GM12874 (cell line): ENCODE results near the gene PTAFR.

Source experiments
- TF ChIP-seq, protein P1 (sequence below): IDR thresholded peaks from 2 replicates; pipeline ENCODE4 v1.5.1; 2011; ENCODE audit warnings: low read depth, mild to moderate bottlenecking, control low read depth, low read length, moderate library complexity; ENCODE audit not compliant: insufficient read depth

Gene PTAFR

DNA sequence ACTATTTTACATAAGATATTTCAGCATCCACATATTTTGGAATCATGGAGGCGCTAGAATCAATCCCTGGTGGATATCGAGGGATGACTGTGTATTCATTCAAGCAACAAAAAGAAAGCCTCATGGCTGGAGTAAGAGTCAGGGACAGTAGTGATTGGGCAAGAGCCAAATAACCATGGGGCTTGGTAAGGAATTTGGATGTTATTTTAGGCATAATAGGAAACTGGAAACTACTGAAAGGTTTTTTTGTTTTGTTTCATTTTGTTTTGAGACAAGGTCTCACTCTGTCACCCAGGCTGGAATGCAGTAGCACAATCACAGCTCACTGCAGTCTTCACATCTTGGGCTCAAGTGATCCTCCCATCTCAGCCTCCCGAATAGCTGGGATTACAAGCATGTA is 54.3 kb downstream of the PTAFR start:
- TF ChIP-seq, protein P1, sequence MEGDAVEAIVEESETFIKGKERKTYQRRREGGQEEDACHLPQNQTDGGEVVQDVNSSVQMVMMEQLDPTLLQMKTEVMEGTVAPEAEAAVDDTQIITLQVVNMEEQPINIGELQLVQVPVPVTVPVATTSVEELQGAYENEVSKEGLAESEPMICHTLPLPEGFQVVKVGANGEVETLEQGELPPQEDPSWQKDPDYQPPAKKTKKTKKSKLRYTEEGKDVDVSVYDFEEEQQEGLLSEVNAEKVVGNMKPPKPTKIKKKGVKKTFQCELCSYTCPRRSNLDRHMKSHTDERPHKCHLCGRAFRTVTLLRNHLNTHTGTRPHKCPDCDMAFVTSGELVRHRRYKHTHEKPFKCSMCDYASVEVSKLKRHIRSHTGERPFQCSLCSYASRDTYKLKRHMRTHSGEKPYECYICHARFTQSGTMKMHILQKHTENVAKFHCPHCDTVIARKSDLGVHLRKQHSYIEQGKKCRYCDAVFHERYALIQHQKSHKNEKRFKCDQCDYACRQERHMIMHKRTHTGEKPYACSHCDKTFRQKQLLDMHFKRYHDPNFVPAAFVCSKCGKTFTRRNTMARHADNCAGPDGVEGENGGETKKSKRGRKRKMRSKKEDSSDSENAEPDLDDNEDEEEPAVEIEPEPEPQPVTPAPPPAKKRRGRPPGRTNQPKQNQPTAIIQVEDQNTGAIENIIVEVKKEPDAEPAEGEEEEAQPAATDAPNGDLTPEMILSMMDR: no peak

DNA sequence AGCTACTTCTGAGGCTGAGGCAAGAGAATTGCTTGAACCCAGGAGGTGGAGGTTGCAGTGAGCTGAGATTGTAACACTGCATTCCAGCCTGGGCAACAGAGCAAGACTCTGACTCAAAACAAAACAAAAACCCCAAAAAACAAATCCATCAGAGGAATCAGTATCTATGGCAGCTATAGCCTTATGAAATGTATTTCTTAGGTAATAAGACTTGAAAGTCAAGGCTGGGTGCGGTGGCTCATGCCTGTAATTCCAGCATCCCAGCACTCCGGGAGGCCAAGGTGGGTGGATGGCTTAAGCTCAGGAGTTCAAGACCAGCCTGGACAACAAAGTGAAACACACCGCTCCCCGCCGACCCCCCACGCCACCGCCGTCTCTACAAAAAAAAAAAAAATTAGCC is 56.9 kb downstream of the PTAFR start:
- TF ChIP-seq, protein P1: no peak

GRCh38 chr1:28118640-28119307 is 57.7 kb downstream of the PTAFR start:
- TF ChIP-seq, protein P1: no peak

- TF ChIP-seq, protein P1: no peak
Measured at GRCh38 chr1:28115267-28115666, 61.2 kb downstream of the PTAFR start.

- TF ChIP-seq, protein P1: no peak
Measured at GRCh38 chr1:28114844-28115243, 61.6 kb downstream of the PTAFR start.

DNA sequence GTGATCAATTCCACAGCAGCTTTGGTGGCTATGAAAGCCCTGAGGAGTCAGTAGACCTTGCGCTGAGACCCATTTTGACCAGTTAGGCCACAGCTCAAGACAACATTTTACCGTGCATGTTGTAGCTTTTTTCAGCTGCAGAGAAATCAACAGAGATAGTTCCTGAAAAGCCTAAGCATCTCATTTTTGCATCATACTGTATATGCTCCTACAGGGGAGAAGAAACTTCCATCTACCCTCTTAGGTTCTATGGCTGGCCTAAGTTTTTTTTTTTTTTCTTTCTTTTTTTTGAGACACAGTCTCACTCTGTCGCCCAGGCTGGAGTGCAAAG is 63.3 kb downstream of the PTAFR start:
- TF ChIP-seq, protein P1: peak; percentile 50; the same call in 1 of the 2 replicates

DNA sequence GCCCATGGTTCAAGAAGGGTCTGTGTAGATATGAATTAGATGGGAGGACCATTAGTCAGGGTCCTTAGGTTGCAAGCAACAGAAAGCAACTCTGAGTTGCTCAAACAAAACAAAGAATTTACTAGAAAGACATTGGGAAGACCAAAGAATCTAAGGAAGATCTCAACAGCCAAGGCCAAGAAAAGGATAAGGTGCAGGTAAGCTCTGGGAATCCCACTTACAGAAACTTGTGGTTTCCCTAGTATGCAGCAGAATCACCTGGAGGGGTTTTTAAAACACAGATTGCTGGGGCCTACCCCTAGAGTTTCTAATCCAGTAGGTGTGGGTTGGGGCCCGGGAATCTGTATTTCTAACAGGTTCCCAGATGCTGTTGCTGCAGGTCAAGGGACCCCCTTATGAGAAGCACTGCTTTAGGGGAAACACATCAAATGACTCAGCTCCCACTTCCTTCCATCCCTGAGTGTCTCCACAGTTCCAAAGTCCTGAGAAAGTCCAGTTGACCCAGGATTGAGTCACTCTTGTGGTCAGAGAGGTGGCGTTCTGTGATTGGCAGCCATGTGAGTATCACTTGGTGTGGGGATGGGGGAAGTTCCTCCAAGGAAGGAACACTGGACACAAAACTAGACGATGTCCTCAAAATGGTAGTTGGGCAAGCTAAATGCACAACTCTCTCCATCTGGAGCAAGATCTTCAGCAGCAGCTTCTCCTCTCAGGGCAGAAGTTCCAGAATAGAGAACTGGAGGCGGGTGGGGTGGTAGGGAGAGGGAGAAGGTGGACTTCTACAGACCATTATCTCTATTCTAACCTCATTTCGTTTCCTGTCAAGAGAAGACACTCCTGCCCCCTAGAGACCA is 63.9 kb downstream of the PTAFR start:
- TF ChIP-seq, protein P1: no peak; the same call in 1 of the 2 replicates
